ENCODE results near the gene NDUFS2.

The NDUFS2 gene

DNA sequence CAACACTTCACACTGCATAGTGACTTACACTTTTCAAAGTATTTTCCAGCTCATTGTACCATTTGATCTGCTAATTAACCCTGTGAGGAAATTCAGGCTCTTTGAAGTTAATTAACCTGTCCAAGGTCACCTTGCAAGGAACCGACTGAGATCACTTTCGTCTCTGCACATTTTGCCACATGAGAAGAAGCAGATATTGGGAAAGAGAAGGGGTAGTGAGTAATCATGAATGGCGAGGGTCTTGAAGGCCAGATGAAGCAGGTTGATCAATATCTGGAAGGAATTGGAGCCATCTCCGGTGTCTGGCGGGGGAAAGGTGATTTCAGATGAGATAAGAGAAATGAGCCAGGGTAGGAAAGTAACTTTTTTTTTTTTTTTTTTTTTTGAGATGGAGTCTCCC, 17.8 kb downstream of the NDUFS2 start:
- TF ChIP-seq CEBPB (IDR thresholded peaks at IDR 0.05) (no peak), RAD21 (IDR thresholded peaks at IDR 0.05; ENCODE audit: low read depth) (no peak), CREB1 (IDR thresholded peaks at IDR 0.05; ENCODE audit: low read depth) (no peak), EP300 (IDR thresholded peaks at IDR 0.05; ENCODE audit: borderline replicate concordance) (no peak), TCF12 (IDR thresholded peaks at IDR 0.05; ENCODE audit: low read depth) (no peak), TAF1 (IDR thresholded peaks at IDR 0.05; ENCODE audit: low read depth) (no peak), ZBTB7A (IDR thresholded peaks at IDR 0.05; ENCODE audit: low read depth) (no peak), FOXM1 (IDR thresholded peaks at IDR 0.05; ENCODE audit: borderline replicate concordance, low read depth) (no peak), EGR1 (IDR thresholded peaks at IDR 0.05) (no peak), NFIC (IDR thresholded peaks at IDR 0.05) (no peak), YY1 (IDR thresholded peaks at IDR 0.05; ENCODE audit: low read depth) (no peak)
- TF ChIP-seq, protein P1, sequence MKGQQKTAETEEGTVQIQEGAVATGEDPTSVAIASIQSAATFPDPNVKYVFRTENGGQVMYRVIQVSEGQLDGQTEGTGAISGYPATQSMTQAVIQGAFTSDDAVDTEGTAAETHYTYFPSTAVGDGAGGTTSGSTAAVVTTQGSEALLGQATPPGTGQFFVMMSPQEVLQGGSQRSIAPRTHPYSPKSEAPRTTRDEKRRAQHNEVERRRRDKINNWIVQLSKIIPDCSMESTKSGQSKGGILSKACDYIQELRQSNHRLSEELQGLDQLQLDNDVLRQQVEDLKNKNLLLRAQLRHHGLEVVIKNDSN (IDR thresholded peaks at IDR 0.05): no peak
- TF ChIP-seq, protein P2, sequence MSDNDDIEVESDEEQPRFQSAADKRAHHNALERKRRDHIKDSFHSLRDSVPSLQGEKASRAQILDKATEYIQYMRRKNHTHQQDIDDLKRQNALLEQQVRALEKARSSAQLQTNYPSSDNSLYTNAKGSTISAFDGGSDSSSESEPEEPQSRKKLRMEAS (IDR thresholded peaks at IDR 0.05): no peak
- TF ChIP-seq, protein P3, sequence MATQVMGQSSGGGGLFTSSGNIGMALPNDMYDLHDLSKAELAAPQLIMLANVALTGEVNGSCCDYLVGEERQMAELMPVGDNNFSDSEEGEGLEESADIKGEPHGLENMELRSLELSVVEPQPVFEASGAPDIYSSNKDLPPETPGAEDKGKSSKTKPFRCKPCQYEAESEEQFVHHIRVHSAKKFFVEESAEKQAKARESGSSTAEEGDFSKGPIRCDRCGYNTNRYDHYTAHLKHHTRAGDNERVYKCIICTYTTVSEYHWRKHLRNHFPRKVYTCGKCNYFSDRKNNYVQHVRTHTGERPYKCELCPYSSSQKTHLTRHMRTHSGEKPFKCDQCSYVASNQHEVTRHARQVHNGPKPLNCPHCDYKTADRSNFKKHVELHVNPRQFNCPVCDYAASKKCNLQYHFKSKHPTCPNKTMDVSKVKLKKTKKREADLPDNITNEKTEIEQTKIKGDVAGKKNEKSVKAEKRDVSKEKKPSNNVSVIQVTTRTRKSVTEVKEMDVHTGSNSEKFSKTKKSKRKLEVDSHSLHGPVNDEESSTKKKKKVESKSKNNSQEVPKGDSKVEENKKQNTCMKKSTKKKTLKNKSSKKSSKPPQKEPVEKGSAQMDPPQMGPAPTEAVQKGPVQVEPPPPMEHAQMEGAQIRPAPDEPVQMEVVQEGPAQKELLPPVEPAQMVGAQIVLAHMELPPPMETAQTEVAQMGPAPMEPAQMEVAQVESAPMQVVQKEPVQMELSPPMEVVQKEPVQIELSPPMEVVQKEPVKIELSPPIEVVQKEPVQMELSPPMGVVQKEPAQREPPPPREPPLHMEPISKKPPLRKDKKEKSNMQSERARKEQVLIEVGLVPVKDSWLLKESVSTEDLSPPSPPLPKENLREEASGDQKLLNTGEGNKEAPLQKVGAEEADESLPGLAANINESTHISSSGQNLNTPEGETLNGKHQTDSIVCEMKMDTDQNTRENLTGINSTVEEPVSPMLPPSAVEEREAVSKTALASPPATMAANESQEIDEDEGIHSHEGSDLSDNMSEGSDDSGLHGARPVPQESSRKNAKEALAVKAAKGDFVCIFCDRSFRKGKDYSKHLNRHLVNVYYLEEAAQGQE (IDR thresholded peaks at IDR 0.05; ENCODE audit: low read depth): no peak

DNA sequence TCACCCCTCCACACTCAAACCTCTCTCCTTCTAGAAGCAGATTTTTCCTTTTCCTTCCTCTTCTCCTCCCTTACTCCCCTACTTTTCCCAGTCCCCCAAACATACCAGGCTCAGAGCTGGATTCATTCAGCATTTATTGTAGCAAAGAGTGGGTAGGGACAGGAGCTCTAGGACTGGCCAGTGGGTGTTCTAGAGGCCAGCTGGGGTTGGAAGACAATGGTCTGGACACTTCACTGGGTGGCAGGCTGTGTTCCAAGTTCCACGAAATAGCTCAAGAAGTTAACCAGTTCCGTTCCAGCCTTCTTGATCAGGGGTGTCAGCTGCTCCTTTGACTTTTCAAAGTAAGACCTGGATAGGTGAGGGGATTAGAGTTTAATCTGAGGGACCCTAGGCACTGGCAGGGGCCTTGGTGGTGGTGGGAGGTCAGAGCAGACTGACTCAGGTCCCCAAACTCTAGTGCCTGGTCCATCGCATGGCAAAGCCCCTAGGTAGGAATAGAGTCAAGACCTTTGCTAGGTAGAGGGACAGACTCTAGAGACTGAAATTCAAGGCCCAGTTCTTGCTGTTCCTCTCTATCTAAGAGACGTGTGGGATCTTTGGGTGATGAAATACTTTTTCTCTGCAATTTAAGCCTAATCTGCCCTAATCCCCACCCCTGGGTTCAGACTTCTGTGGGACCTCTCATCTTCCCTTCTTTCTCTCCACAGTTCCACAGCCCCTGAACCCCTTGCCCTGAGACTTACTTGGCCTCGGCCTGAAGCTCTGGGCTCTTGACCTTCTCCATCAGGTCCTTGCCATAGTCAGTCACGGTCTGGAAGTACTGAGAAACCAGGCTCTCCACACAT, 20.2 kb downstream of the NDUFS2 start:
- TF ChIP-seq YY1 (IDR thresholded peaks at IDR 0.05; ENCODE audit: low read depth): no peak
- TF ChIP-seq NFIC (IDR thresholded peaks at IDR 0.05): no peak
- TF ChIP-seq TCF12 (IDR thresholded peaks at IDR 0.05; ENCODE audit: low read depth): no peak
- no peak for TF ChIP-seq RAD21 (IDR thresholded peaks at IDR 0.05; ENCODE audit: low read depth)
- no peak for TF ChIP-seq TAF1 (IDR thresholded peaks at IDR 0.05; ENCODE audit: low read depth)
- TF ChIP-seq ZBTB7A (IDR thresholded peaks at IDR 0.05; ENCODE audit: low read depth): no peak
- TF ChIP-seq EP300 (IDR thresholded peaks at IDR 0.05; ENCODE audit: borderline replicate concordance): no peak
- no peak for TF ChIP-seq EGR1 (IDR thresholded peaks at IDR 0.05)
- TF ChIP-seq, protein P3 (IDR thresholded peaks at IDR 0.05; ENCODE audit: low read depth): no peak
- TF ChIP-seq FOXM1 (IDR thresholded peaks at IDR 0.05; ENCODE audit: borderline replicate concordance, low read depth): no peak
- TF ChIP-seq CEBPB (IDR thresholded peaks at IDR 0.05): no peak
- TF ChIP-seq, protein P1 (IDR thresholded peaks at IDR 0.05): no peak

DNA sequence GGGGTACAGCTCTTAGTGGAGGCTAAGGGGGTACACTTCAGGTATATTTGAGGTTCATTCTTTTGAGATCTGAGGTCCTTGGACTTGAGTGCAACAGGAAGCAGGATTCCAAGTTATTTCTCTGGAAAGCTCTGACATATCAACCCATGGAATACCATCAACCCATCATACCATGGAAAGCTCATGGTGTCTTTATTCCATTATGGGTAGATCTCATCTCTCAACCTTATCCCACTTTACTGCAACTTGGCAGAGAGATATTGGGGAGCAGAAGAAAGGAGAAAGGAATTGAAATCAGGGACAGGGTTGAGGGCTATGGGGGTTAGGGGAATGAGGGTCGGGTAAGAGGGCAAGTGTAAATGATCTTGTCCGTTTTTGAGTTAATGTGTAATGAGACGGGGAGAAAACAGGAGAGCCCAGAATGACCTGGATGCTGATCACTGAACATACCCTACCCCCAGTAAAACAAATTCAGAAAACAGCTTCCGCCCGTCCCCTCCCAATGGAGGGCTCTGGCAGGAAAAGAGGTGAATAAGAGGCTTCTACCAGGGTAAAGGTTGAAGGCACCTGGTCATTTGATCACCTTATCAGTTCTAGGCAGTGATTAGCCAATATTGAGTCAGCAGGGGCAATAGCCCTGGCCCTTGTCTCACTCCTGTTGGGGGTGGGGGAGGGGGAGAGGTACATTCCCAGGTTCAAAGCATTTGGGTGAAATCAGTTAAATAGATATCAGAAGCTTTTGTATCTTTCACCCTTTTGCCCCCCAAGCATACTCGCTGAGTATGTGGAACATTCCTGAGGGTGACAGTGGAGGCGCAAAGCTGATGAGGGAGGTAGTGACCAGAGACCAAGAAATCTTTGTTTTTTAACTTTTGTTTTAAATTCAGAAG, 21.9 kb downstream of the NDUFS2 start:
- TF ChIP-seq CREB1 (IDR thresholded peaks at IDR 0.05; ENCODE audit: low read depth): no peak
- TF ChIP-seq TEAD4 (IDR thresholded peaks at IDR 0.05): no peak
- no peak for TF ChIP-seq TAF1 (IDR thresholded peaks at IDR 0.05; ENCODE audit: low read depth)
- no peak for TF ChIP-seq ZBTB7A (IDR thresholded peaks at IDR 0.05; ENCODE audit: low read depth)
- no peak for TF ChIP-seq EGR1 (IDR thresholded peaks at IDR 0.05)
- TF ChIP-seq CEBPB (IDR thresholded peaks at IDR 0.05): no peak
- TF ChIP-seq, protein P2 (IDR thresholded peaks at IDR 0.05): no peak
- TF ChIP-seq, protein P1 (IDR thresholded peaks at IDR 0.05): no peak
- no peak for TF ChIP-seq EP300 (IDR thresholded peaks at IDR 0.05; ENCODE audit: borderline replicate concordance)
- no peak for TF ChIP-seq RAD21 (IDR thresholded peaks at IDR 0.05; ENCODE audit: low read depth)
- TF ChIP-seq FOXM1 (IDR thresholded peaks at IDR 0.05; ENCODE audit: borderline replicate concordance, low read depth): no peak
- TF ChIP-seq YY1 (IDR thresholded peaks at IDR 0.05; ENCODE audit: low read depth): no peak
- TF ChIP-seq NFIC (IDR thresholded peaks at IDR 0.05): no peak
- TF ChIP-seq, protein P3 (IDR thresholded peaks at IDR 0.05; ENCODE audit: low read depth): no peak
- no peak for TF ChIP-seq TCF12 (IDR thresholded peaks at IDR 0.05; ENCODE audit: low read depth)

Data from Ishikawa (cell line).